IMR-90 (cell line): Measurements from ENCODE around the gene RSRC1.

Source experiments
- CEBPB ChIP-seq: IDR thresholded peaks from 2 replicates; pipeline ENCODE4 v1.6.1; 2012; ENCODE audit warnings: low read depth, low read length, improper control_type of control experiment
- CTCF ChIP-seq: conservative IDR thresholded peaks from 2 replicates; pipeline ENCODE4 v1.5.1; 2012; ENCODE audit warnings: mild to moderate bottlenecking, low read depth, low read length, improper control_type of control experiment
- ELK1 ChIP-seq: fragments of 150-350 bp; IDR thresholded peaks from 2 replicates; pipeline ENCODE4 v1.6.1; 2016; ENCODE audit warnings: low read depth, mild to moderate bottlenecking, low read length, moderate library complexity, borderline replicate concordance
- FOS ChIP-seq: fragments of 150-350 bp; IDR thresholded peaks from 2 replicates; pipeline ENCODE4 v1.6.1; 2016; ENCODE audit warnings: low read depth, low read length
- MAFK ChIP-seq: IDR thresholded peaks from 2 replicates; pipeline ENCODE4 v1.6.1; 2012; ENCODE audit warnings: low read depth, low read length, improper control_type of control experiment
- MAZ ChIP-seq: IDR thresholded peaks from 2 replicates; pipeline ENCODE4 v1.6.1; 2012; ENCODE audit warnings: low read depth, mild to moderate bottlenecking, low read length, improper control_type of control experiment, moderate library complexity, borderline replicate concordance
- MXI1 ChIP-seq: IDR thresholded peaks from 2 replicates; pipeline ENCODE4 v1.6.1; 2012; ENCODE audit warnings: low read depth, mild to moderate bottlenecking, low read length, moderate library complexity, borderline replicate concordance
- POLR2A ChIP-seq: IDR thresholded peaks from 2 replicates; pipeline ENCODE4 v1.6.1; 2012; ENCODE audit warnings: mild to moderate bottlenecking, low read depth, low read length
- RAD21 ChIP-seq: IDR thresholded peaks from 2 replicates; pipeline ENCODE4 v1.6.1; 2012; ENCODE audit warnings: low read length, improper control_type of control experiment
- RFX5 ChIP-seq: IDR thresholded peaks from 2 replicates; pipeline ENCODE4 v1.8.0; 2012; ENCODE audit warnings: low read depth, mild to moderate bottlenecking, low read length, moderate library complexity
- SMC3 ChIP-seq: fragments of 150-350 bp; IDR thresholded peaks from 2 replicates; pipeline ENCODE4 v1.6.1; 2016; ENCODE audit warnings: low read depth, mild to moderate bottlenecking, antibody characterized with exemption, low read length, moderate library complexity
- USF2 ChIP-seq: fragments of 150-350 bp; IDR thresholded peaks from 2 replicates; pipeline ENCODE4 v1.6.1; 2017; ENCODE audit warnings: mild to moderate bottlenecking, antibody characterized with exemption, low read length, low read depth

GRCh38 chr3:158105710-158106253 lies 4.1 kb upstream of the RSRC1 start:
- TF ChIP-seq CTCF: no peak
- no peak for TF ChIP-seq POLR2A
- TF ChIP-seq MAZ: no peak
- TF ChIP-seq ELK1: no peak
- no peak for TF ChIP-seq USF2
- TF ChIP-seq MXI1: no peak
- no peak for TF ChIP-seq MAFK
- TF ChIP-seq FOS: no peak
- no peak for TF ChIP-seq RFX5
- no peak for TF ChIP-seq RAD21
- TF ChIP-seq SMC3: no peak
- TF ChIP-seq CEBPB: no peak
